GM12801 (cell line): ENCODE data around the gene PRPF18.

Experiments used
- TF ChIP-seq, protein P1 (sequence below): IDR thresholded peaks from one replicate; pipeline ENCODE4 v1.5.1; 2011; ENCODE audit warnings: control low read depth; ENCODE audit not compliant: insufficient read length; ENCODE audit errors: extremely low read depth

Gene PRPF18

DNA sequence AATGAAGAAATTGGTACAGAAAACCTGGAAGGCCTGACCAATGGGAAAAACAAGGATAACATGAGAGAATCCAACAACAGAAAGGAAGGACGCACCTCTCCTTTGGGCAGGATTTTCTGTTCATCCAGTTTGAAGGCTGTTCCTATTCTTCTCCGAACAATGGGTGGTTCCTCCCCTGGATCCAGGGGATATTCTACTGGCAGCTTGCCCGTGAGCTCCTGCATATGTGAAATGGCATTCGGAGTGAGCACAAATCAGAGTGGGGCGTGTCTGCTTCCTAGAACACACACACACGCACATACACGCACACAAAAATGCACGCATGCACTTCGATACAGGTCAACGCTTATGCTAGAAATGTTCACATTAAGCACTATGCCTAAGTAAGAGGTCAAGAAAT lies 83.5 kb downstream of the PRPF18 start:
- TF ChIP-seq, protein P1, sequence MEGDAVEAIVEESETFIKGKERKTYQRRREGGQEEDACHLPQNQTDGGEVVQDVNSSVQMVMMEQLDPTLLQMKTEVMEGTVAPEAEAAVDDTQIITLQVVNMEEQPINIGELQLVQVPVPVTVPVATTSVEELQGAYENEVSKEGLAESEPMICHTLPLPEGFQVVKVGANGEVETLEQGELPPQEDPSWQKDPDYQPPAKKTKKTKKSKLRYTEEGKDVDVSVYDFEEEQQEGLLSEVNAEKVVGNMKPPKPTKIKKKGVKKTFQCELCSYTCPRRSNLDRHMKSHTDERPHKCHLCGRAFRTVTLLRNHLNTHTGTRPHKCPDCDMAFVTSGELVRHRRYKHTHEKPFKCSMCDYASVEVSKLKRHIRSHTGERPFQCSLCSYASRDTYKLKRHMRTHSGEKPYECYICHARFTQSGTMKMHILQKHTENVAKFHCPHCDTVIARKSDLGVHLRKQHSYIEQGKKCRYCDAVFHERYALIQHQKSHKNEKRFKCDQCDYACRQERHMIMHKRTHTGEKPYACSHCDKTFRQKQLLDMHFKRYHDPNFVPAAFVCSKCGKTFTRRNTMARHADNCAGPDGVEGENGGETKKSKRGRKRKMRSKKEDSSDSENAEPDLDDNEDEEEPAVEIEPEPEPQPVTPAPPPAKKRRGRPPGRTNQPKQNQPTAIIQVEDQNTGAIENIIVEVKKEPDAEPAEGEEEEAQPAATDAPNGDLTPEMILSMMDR = no peak

DNA sequence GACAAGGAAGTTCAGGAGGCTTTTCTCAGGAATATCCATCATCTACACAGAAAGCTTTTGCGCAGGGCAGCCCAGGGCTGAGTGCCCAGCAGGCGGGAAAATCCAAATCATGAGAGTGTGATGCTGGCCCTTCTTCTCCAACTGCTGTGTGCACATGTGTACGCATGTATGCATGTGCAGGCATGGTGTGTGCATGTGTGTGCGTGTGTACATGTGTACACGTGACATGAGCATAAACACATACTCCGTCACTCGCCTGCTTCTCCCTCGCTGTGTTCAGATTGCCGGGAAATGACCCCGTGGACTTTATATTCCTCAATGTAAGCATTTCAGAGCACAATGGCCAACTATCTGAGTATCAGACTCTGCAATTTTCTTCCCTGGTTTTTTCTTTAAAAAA lies 85.1 kb downstream of the PRPF18 start:
- TF ChIP-seq, protein P1 = no peak

- TF ChIP-seq, protein P1 = no peak
Measured at GRCh38 chr10:13672548-13672947, 85.8 kb downstream of the PRPF18 start.

- TF ChIP-seq, protein P1 = no peak
Measured at GRCh38 chr10:13673156-13673555, 86.4 kb downstream of the PRPF18 start.

DNA sequence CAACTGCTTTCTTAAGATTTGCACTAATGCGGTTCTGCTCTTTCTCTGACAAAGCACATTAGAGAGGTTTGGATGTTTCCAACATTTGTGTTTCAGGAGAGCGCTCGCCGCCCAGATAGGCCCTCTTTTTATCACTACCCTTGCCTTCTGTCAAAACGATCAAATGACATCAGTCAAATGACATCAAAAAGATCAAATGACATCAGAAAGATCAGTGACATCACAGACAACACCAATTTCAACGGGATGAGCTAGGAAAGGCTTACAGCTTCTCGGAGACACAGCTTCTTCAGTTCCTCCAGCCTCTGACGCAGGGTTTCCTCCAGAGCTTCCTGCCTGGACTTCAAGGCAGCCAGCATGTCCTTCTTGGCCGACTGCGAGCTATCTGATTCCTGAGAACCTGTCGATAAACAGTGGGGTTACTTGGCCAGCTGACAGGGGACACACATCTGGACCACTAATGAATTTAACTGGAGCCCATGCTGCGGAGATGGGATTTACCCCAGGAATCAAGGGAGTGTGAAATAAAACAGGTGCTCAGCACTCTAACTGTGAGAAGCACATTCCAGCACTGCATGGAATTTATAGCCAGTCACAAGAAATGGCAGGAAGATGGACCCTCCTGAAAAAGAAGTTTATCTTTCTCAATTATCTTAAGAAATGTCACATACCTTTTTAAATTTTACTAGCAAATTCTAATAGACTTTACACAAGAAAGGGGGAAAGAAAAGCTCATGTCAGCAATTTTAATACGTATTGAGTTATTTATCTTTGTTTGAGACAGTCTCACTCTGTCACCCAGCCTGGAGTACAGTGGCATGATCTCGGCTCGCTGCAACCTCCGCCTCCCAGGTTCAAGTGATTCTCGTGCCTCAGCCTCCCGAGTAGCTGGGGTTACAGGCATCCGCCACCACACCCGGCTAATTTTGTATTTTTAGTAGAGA lies 88.2 kb downstream of the PRPF18 start:
- TF ChIP-seq, protein P1 = no peak

- TF ChIP-seq, protein P1 = no peak
Measured at GRCh38 chr10:13678101-13678843, 91.5 kb downstream of the PRPF18 start.
